Neutrophil (primary cell): ENCODE results near the gene VAMP2.

Experiments used
- H3K27ac ChIP-seq: fragments of 200-600 bp; sonication (generic); 2 replicates; pipeline ENCODE4 v1.5.1; 2016; ENCODE audit warnings: mild to moderate bottlenecking, moderate library complexity
- H3K27me3 ChIP-seq: fragments of 200-600 bp; sonication (generic); 2 replicates; pipeline ENCODE4 v1.6.0; 2016; ENCODE audit warnings: mild to moderate bottlenecking
- H3K36me3 ChIP-seq: fragments of 200-600 bp; sonication (generic); 2 replicates; pipeline ENCODE4 v1.5.1; 2017
- H3K4me1 ChIP-seq, 2 experiments: fragments of 200-600 bp in 1 of 2; sonication (generic) in 1 of 2; 1 replicate in 1 of 2; 2 replicates in 1 of 2; pipeline versions ENCODE4 v1.5.1 to v1.6.1; 2013 to 2016; ENCODE audit warnings: low read depth in 1 of 2, low read length in 1 of 2, mild to moderate bottlenecking in 1 of 2, moderate library complexity in 1 of 2; ENCODE audit not compliant: control insufficient read depth in 1 of 2, insufficient read depth in 1 of 2
- H3K4me3 ChIP-seq, 2 experiments: fragments of 200-600 bp in 1 of 2; sonication (generic) in 1 of 2; 1 replicate in 1 of 2; 2 replicates in 1 of 2; pipeline ENCODE4 v1.5.1; 2013 to 2016; ENCODE audit warnings: low read depth in 1 of 2, low read length in 1 of 2, mild to moderate bottlenecking in 1 of 2, moderate library complexity in 1 of 2
- H3K9me3 ChIP-seq: fragments of 200-600 bp; sonication (generic); 2 replicates; pipeline ENCODE4 v1.5.1; 2016
- CTCF ChIP-seq: fragments of 200-600 bp; sonication (generic); IDR thresholded peaks from 2 replicates; pipeline ENCODE4 v1.5.1; 2016; ENCODE audit warnings: antibody characterized with exemption

VAMP2 gene

GRCh38 chr17:8109661-8110455, 52.9 kb downstream of the VAMP2 start:
- H3K4me3 ChIP-seq = peak overlapping the region; percentile 12 to 38
- H3K36me3 ChIP-seq = no peaks in the 10 kb centered on the region
- no peak overlapping the region for H3K27ac ChIP-seq
- H3K27me3 ChIP-seq = peaks cover 89% of the 10 kb centered on the region
- peak; percentile 69 for TF ChIP-seq CTCF
- peaks cover 5 to 8% of the 10 kb centered on the region in 2 experiments for H3K4me1 ChIP-seq
- no peaks in the 10 kb centered on the region for H3K9me3 ChIP-seq
